GM21381 (cell line): Measurements from ENCODE around the gene TMEM126B.

ENCODE experiments used
- ATAC-seq: cut with Tn5 transposase; IDR thresholded peaks from one replicate; pipeline ENCODE4 v1.9.1; 2021; ENCODE audit warnings: mild to moderate bottlenecking, moderate library complexity; ENCODE audit not compliant: unreplicated experiment

Gene TMEM126B

GRCh38 chr11:85682330-85683305 is 54.2 kb downstream of the TMEM126B start:
- ATAC-seq = peak; percentile 56

- no peak for ATAC-seq
These were observed 56.9 kb downstream of the TMEM126B start for GRCh38 chr11:85685125-85685819.

- ATAC-seq = no peak
These were observed 57.5 kb downstream of the TMEM126B start, which contains the start of gene CCDC89 for GRCh38 chr11:85685820-85686459. TSS of gene CCDC89 (minus strand) at chr11:85686195. CDS start at chr11:85686130, 65 bp downstream.
